ENCODE results near the gene RPS19.

GRCh38 chr19:41901707-41902360 lies 41.8 kb downstream of the RPS19 start:
- no peak for TF ChIP-seq POLR2A (IDR thresholded peaks at IDR 0.05; ENCODE audit: extremely low read depth, insufficient read length)
- TF ChIP-seq CTCF (IDR thresholded peaks at IDR 0.05; ENCODE audit: low read depth, low read length): no peak
- TF ChIP-seq MAX (IDR thresholded peaks at IDR 0.05; ENCODE audit: low read depth, low read length): no peak
- TF ChIP-seq MYC (IDR thresholded peaks at IDR 0.05; ENCODE audit: low read depth, low read length): no peak
